Measurements from ENCODE around the gene MYEOV. TPM values are rescaled to one million over a fixed set of nuclear protein-coding genes. Genes with fewer than 3 reads are reported as not detected.

Gene MYEOV
- total RNA-seq, 1 experiment from 2014 or later: 0.22 TPM

- peaks cover 0 to 21% (median 7%) of the 10 kb centered on the region in 3 experiments; a peak in 5 of 7 replicates for H3K36me3 Mint-ChIP-seq (ENCODE audit: insufficient read depth in 1 of 3, low read depth in 3 of 3)
- Histone ChIP-seq H2BK20ac (ENCODE audit: low read depth, low read length, poor library complexity, severe bottlenecking) (no peak overlapping the region), H3K9ac (ENCODE audit: extremely low read depth, insufficient read length, low read length) (no peak overlapping the region), H2BK12ac (ENCODE audit: insufficient read length, low read depth, low read length) (no peak overlapping the region), H3K23ac (ENCODE audit: insufficient read length, low read depth, low read length) (no peak overlapping the region), H2BK120ac (ENCODE audit: low read depth, low read length, poor library complexity, severe bottlenecking) (no peak overlapping the region), H2AFZ (ENCODE audit: low read length) (no peak overlapping the region), H3K27ac (ENCODE audit: insufficient read length, low read depth, low read length) (no peak overlapping the region), H3K4me1 (ENCODE audit: insufficient read depth, low read length) (peaks cover 3% of the 10 kb centered on the region; the same call in 1 of the 2 replicates), H4K91ac (ENCODE audit: insufficient read length, low read depth, low read length) (no peak overlapping the region), H3T11ph (ENCODE audit: low read length) (no peak overlapping the region), H3K79me2 (ENCODE audit: insufficient read depth, low read length) (no peaks in the 10 kb centered on the region), H3K79me1 (ENCODE audit: insufficient read depth, low read depth, low read length, poor library complexity, severe bottlenecking) (no peaks in the 10 kb centered on the region), H3K4ac (ENCODE audit: low read depth, low read length) (no peak overlapping the region), H3K18ac (ENCODE audit: insufficient read length, low read depth, low read length) (no peak overlapping the region), H3K23me2 (ENCODE audit: insufficient read length, low read depth, low read length, poor library complexity, severe bottlenecking) (no peaks in the 10 kb centered on the region), H3K14ac (ENCODE audit: insufficient read depth, low read length) (no peak overlapping the region), H2BK5ac (ENCODE audit: insufficient read length, low read length) (no peak overlapping the region), H3K4me2 (ENCODE audit: insufficient read depth, insufficient read length, low read length) (no peak overlapping the region), H4K5ac (ENCODE audit: insufficient read length, low read depth, low read length) (no peak overlapping the region), H4K20me1 (ENCODE audit: control insufficient read depth, insufficient read depth, insufficient read length) (no peaks in the 10 kb centered on the region), H3K27me3 (ENCODE audit: insufficient read depth, low read length) (no peaks in the 10 kb centered on the region; the same call in 1 of the 2 replicates), H4K8ac (replicated peaks; ENCODE audit: insufficient read length, low read depth, low read length) (no peak overlapping the region), H2BK15ac (ENCODE audit: low read depth, low read length) (no peak overlapping the region), H2AK5ac (ENCODE audit: insufficient read length, low read length) (no peak overlapping the region), H3K9me3 (ENCODE audit: control insufficient read depth, low read depth, low read length) (no peaks in the 10 kb centered on the region), H3K56ac (ENCODE audit: insufficient read length, low read depth, low read length) (no peak overlapping the region)
- peaks cover 87% of the 10 kb centered on the region for H3K27me3 Mint-ChIP-seq (ENCODE audit: low read depth)
- H3K27ac Mint-ChIP-seq: no peak overlapping the region
- H3K4me1 Mint-ChIP-seq: peaks cover 34 to 41% of the 10 kb centered on the region in 2 experiments
- peaks cover 18 to 25% of the 10 kb centered on the region in 2 experiments for H3K9me3 Mint-ChIP-seq
- WGBS (ENCODE audit: extremely low coverage, insufficient read length, low lambda C conversion rate): no CpG with 5 or more reads among the region's 9 CpGs
- H3K4me3 Mint-ChIP-seq: no peak overlapping the region
- TF ChIP-seq CTCF (conservative IDR thresholded peaks at IDR 0.05): no peak
- no peak for DNase-seq
Observed at GRCh38 chr11:69252490-69252837, 41.5 kb upstream of the MYEOV start.

Data from H9 (cell line).